HG03280 (cell line): ENCODE data around the gene PHKG2.
A peak's percentile ranks its signal among the peaks of the same experiment; 100 is the strongest.

Experiments
- ATAC-seq: cut with Tn5 transposase; IDR thresholded peaks from one replicate; pipeline ENCODE4 v1.9.1; 2021; ENCODE audit warnings: mild to moderate bottlenecking, moderate library complexity; ENCODE audit not compliant: unreplicated experiment

The PHKG2 gene

DNA sequence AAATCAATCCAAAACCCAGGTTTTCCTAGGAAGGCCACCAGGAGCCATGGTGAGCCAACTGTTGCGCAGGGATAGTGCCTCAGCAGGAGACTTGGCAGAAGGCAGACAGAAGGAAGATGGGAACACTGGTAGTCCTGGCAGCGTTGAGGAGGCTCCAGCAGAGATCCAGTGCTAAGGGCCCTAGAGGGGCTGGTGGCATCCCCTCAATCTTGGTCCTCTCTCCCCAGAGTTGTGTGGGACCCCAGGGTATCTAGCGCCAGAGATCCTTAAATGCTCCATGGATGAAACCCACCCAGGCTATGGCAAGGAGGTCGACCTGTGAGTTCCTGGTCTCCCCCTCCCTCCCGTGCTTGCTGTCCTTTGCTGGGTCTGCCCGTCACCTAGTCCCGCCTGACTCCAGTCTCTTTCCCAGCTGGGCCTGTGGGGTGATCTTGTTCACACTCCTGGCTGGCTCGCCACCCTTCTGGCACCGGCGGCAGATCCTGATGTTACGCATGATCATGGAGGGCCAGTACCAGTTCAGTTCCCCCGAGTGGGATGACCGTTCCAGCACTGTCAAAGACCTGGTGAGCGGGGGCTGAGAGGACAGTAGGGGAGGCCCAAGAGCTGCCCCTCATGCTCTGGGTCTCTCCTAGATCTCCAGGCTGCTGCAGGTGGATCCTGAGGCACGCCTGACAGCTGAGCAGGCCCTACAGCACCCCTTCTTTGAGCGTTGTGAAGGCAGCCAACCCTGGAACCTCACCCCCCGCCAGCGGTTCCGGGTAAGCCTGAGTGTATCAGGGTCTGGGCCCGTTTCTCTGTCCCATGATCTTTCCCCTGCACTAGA lies 7.9 kb downstream of the PHKG2 start:
- no peak for ATAC-seq

- ATAC-seq = no peak
These were observed 8.5 kb downstream of the PHKG2 start for GRCh38 chr16:30756781-30757100.

DNA sequence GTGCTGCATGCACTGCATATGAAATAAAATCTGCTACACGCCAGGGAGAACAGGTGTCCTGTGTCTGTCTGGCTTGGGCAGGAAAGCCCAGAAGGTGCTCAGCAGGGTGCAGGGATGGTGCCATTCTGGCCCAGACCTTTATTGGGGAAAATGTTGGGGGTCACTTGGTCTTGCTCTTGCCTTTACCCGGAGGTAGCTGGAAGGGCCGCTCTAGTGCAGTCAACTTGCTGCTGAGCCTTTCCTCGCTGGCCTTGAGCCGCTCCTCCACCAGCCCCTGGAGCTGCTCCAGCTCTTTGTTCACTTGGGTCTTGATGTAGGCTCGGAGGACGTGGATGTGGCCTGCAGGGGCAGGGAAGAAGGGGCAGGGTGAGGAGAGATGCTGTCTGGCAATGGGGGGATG lies 9.1 kb downstream of the PHKG2 start:
- ATAC-seq = no peak

GRCh38 chr16:30758988-30759491 lies 10.8 kb downstream of the PHKG2 start:
- no peak for ATAC-seq

- no peak for ATAC-seq
These were observed 11.9 kb downstream of the PHKG2 start for GRCh38 chr16:30760001-30760559.

DNA sequence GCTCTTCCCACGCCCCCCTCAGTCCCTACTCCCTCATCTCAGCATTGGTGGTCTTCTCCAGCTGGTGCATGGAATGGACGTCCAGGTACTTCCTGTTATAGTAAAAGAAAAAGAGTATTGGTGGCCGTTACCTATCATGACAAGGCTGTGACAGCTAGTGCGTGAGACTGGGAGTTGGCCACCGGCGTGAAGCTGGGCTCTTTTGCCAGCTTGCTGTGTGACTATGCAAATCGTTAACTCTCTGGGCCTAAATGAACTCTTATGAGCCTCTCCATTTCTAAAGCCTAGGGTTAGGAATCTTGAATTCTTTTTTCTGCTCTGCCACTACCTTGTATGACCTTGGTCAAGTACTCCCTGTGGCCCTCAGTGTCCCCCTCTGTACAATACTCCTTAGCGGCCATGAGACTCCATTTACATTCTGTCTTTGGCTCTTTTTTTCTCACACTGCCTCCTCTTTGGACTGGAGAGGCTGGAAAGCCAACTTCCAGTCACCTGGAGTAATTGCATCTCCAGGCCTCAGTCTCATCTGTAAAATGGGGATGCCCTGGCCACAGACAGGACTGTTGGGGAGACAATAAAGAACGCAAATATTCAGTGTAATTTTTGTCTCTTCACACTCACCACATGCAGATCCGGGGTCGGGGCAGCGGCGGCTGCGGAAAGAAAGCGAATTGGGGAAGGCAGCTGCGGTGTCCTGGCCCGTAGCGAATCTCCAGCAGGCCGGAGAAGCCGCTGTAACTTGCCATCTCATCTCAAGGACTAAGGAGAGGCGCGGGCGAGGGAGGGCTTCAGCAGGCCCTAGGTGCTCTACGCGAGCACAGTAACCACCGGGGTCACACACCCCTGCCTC lies 12.6 kb downstream of the PHKG2 start:
- no peak for ATAC-seq

DNA sequence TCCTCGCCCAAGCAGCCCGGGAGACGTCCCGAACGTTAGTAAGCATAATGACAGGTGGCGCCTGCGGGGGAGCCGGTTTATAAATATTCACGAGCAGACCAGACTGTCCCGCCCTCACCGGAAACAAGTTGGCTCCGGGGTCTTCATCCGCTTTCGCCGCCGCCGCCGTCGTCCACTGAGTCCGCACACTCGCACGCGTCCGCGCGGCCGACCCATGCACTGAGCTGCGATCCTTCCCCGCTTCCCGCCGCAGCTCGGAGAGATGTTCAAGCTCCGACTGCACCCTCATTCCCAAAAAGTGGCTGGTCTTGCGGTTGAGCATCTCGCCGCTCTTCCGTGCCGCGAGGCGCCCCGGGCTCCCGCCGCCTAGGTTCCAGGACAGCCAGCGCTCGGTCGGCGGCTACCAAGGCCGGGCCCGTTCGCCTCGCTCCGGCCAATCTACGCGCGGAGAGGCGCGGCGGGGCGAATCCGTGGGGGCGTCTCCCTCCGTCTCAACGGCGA lies 13.3 kb downstream of the PHKG2 start:
- ATAC-seq = peak; percentile 36

DNA sequence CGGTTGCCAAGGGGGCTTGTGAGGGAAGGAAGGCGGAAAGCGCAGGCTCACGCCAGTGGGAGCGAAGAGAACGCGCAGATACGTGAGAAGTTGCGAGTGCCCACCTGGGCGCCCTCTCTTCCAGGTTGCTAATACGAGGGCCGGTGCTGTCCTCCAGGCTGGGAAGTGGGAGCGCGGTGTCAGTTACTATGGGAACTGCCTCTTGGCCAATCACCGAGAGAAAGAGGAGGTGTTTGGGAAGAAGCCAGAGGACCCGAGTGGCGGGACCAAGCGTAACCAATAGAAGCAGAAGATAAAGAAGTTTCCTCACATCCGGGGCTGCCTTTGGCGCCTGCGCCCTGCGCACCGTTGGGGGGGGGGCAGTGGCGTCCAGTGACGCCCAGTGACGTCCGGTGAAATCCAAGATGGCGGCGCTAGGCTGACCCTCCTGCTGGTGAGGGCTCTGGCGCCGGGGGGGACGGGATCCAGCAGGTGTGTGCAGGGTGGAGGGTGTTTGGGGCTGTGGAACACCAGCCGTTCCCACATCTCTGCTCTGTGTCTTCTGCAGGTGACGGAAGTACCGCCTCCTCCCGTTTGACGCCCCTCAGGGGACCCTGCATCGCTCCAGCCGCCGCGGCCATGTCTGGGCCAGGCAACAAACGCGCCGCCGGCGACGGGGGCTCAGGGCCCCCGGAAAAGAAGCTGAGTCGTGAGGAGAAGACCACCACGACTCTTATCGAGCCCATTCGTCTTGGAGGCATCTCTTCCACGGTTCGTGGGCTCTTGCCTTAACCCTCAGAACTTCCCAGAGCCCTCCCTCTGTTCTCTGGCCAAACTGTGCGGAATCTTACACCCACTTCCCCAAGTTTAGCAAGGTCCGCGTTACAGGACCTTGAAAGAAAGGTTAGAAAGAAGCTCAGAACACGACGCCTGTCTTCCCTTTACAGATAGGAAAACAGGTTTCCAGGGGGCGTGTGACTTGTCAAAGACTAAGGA lies 14.0 kb downstream of the PHKG2 start, which contains the start of the genes CFAP119 and RNF40:
Gene CFAP119, minus strand, starts transcription at position 135 of the 975 bp plus-strand sequence. CDS start 314 bp downstream, outside the sequence.
Gene RNF40, plus strand, starts transcription at position 395 of the 975 bp plus-strand sequence. Its CDS starts 224 bp downstream, at position 619.
- ATAC-seq = peak; percentile 86

- no peak for ATAC-seq
These were observed 14.9 kb downstream of the PHKG2 start for GRCh38 chr16:30762991-30763725.

DNA sequence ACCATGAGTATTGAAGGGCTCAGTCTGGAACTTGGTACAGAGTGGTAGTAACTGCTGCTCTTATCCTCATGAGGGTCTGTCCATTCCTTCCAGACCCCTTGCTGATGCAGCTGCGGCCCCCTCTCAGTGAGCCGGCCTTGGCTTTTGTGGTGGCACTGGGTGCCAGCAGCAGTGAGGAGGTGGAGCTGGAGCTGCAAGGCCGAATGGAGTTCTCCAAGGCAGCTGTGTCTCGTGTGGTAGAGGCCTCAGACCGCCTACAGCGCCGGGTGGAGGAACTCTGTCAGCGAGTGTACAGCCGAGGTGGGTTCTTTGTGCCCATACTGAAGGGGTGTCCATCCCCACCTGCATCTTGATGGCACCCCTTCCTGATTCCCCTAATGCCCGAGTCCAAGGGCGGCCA lies 15.9 kb downstream of the PHKG2 start:
- no peak for ATAC-seq

GRCh38 chr16:30764816-30765465 lies 16.7 kb downstream of the PHKG2 start:
- ATAC-seq = no peak

- no peak for ATAC-seq
These were observed 18.1 kb downstream of the PHKG2 start for GRCh38 chr16:30766206-30766932.

DNA sequence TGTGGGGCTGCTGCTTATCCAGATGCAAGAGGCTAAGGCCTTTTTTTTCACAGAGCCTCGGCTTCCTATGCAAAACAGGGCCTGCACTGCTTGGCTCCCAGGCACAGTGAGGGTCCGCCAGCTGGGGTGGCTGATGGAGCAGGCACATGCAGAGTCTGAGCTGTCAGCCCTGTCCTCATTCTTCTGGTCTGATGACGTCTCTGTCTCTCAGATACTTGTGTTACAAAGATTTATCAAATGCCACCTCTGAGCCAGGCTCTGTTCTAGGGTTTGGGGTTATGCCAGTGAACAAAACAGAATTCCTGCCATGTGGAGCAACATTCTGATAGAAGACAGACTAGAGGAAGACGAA lies 18.7 kb downstream of the PHKG2 start:
- no peak for ATAC-seq

- ATAC-seq = no peak
These were observed 19.7 kb downstream of the PHKG2 start for GRCh38 chr16:30767767-30768465.

DNA sequence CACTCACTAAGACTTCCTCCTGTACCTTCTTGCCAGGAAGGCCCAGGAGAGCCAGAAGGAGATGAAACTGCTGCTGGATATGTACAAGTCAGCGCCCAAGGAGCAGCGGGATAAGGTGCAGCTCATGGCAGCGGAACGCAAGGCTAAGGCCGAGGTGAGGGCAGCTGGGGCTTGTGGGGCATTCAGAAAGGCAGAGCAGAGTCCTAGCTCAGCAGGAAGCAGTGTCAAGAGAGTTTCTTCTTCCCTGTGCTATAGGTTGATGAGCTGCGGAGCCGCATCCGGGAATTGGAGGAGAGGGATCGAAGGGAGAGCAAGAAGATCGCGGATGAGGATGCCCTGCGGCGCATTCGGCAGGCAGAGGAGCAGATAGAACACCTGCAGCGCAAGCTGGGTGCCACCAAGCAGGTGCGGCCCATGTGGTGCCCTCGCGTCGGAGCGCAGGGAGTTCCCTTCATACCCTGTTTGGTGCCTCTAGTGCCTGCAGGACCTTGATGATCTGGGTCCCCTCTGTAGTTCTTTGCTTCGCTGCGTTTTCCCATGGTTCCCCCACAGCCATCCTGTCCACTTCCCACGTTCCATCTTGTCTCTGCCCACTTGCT lies 20.5 kb downstream of the PHKG2 start:
- ATAC-seq = no peak

- ATAC-seq = no peak
These were observed 21.3 kb downstream of the PHKG2 start for GRCh38 chr16:30769379-30770089.

DNA sequence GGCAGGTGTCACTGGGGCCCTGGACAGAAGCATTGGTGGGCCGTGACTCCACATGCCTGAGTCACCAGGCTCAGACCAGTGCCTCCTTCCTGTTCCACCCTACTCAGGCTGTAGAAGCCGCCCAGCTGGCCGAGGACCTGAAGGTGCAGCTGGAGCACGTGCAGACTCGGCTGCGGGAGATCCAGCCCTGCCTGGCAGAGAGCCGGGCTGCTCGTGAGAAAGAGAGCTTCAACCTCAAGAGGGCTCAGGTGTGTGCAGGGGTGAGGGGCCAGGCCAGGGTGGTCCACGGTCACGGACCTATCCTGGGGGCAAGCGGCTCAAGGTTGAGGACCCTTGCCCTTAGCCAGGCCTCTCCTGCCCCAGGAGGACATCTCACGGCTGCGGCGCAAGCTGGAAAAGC lies 23.5 kb downstream of the PHKG2 start:
- no peak for ATAC-seq
